NB4 (cell line): Measurements from ENCODE around the gene AFF3.

Experiments
- DNase-seq: peaks from one replicate; pipeline ENCODE4 v3.0.0; 2010; ENCODE audit warnings: low read depth
- H3K4me3 ChIP-seq: one replicate; pipeline ENCODE4 v1.5.1; 2011; ENCODE audit warnings: mild to moderate bottlenecking, low read depth, low read length, moderate library complexity
- CTCF ChIP-seq: IDR thresholded peaks from one replicate; pipeline ENCODE4 v1.5.1; 2012; ENCODE audit warnings: low read depth, low read length
- MAX ChIP-seq: IDR thresholded peaks from 2 replicates; pipeline ENCODE4 v1.6.1; 2011; ENCODE audit warnings: low read depth, low read length
- MYC ChIP-seq: IDR thresholded peaks from 2 replicates; pipeline ENCODE4 v1.6.1; 2011; ENCODE audit warnings: low read depth, low read length
- POLR2A ChIP-seq: IDR thresholded peaks from 2 replicates; pipeline ENCODE4 v1.6.1; 2011; ENCODE audit warnings: mild to moderate bottlenecking; ENCODE audit not compliant: insufficient read length; ENCODE audit errors: extremely low read depth

Gene AFF3

GRCh38 chr2:100072503-100072902, 69.9 kb downstream of the AFF3 start:
- DNase-seq = no peak
- no peak for TF ChIP-seq POLR2A
- TF ChIP-seq CTCF = no peak
- TF ChIP-seq MAX = no peak
- no peak for TF ChIP-seq MYC
- H3K4me3 ChIP-seq = no peak overlapping the region

GRCh38 chr2:100071335-100072043, 70.9 kb downstream of the AFF3 start:
- no peak overlapping the region for H3K4me3 ChIP-seq
- TF ChIP-seq CTCF (no peak), MAX (0 out of 2 replicates have a peak, but pooled peaks have one; percentile 10), MYC (no peak), POLR2A (no peak)
- DNase-seq = peak; percentile 62

GRCh38 chr2:100070078-100070477, 72.3 kb downstream of the AFF3 start:
- DNase-seq = peak; percentile 23
- TF ChIP-seq POLR2A (no peak), MYC (no peak), MAX (no peak), CTCF (no peak)

GRCh38 chr2:100068395-100068794, 74.0 kb downstream of the AFF3 start:
- DNase-seq = no peak
- H3K4me3 ChIP-seq = no peak overlapping the region
- TF ChIP-seq CTCF = no peak
- no peak for TF ChIP-seq MAX
- TF ChIP-seq POLR2A = no peak
- TF ChIP-seq MYC = no peak

More at GRCh38 chr2:100070078-100070477, 72.3 kb downstream of the AFF3 start:
- H3K4me3 ChIP-seq = no peak overlapping the region

- no peak overlapping the region for H3K4me3 ChIP-seq
- TF ChIP-seq CTCF = no peak
- no peak for TF ChIP-seq POLR2A
- no peak for TF ChIP-seq MAX
- TF ChIP-seq MYC = no peak
- no peak for DNase-seq
These were observed 74.6 kb downstream of the AFF3 start for GRCh38 chr2:100067784-100068183.
